Embryonic facial prominence (tissue), 1 donor: Measurements from ENCODE around the gene KLLN.
"Not testable (repeated sequence)": the region's sequence is repeated elsewhere in the genome, so short reads cannot be mapped to it uniquely, and the experiment has no call there.

Source experiments
- DNase-seq: peaks from one replicate; pipeline ENCODE4 v3.0.0-alpha.2; 2016; ENCODE audit errors: extremely low spot score

KLLN gene

GRCh38 chr10:87842776-87843497 is 20.4 kb downstream of the KLLN start:
- no peak for DNase-seq

GRCh38 chr10:87842220-87842641 is 21.1 kb downstream of the KLLN start:
- no peak for DNase-seq

- no peak for DNase-seq
These were observed 22.1 kb downstream of the KLLN start for GRCh38 chr10:87841186-87841585.

GRCh38 chr10:87838650-87839049 is 24.7 kb downstream of the KLLN start:
- no peak for DNase-seq

- DNase-seq, result no peak
These were observed 25.9 kb downstream of the KLLN start for GRCh38 chr10:87837445-87837844.

- DNase-seq, result no peak
These were observed 27.2 kb downstream of the KLLN start for GRCh38 chr10:87836098-87836497.

- no peak for DNase-seq
These were observed 33.2 kb downstream of the KLLN start for GRCh38 chr10:87829986-87830729.

GRCh38 chr10:87829051-87829450 is 34.3 kb downstream of the KLLN start:
- not testable (repeated sequence) for DNase-seq

- DNase-seq, result no peak
These were observed 35.7 kb downstream of the KLLN start for GRCh38 chr10:87827681-87828080.

GRCh38 chr10:87826653-87827052 is 36.7 kb downstream of the KLLN start:
- DNase-seq, result no peak

- DNase-seq, result no peak
These were observed 44.1 kb downstream of the KLLN start for GRCh38 chr10:87819289-87819585.

GRCh38 chr10:87818505-87819288 is 44.6 kb downstream of the KLLN start:
- peak; percentile 42 for DNase-seq

GRCh38 chr10:87817609-87818504 is 45.5 kb downstream of the KLLN start, which contains the start of gene ATAD1:
TSS of gene ATAD1 (minus strand) at chr10:87818226. CDS start at chr10:87814599, 3,627 bp downstream.
- peak; percentile 77 for DNase-seq

- DNase-seq, result no peak
These were observed 46.3 kb downstream of the KLLN start for GRCh38 chr10:87816898-87817608.

- no peak for DNase-seq
These were observed 47.0 kb downstream of the KLLN start for GRCh38 chr10:87816163-87816897.
